ENCODE data around the gene TMCO4.

Gene TMCO4

GRCh38 chr1:19738076-19738475 lies 61.6 kb downstream of the TMCO4 start (continued):
- TF ChIP-seq PRDM2 (tag by site-specific recombination; IDR thresholded peaks at IDR 0.05; ENCODE audit: borderline replicate concordance) (no peak), ZNF747 (tag by site-specific recombination; IDR thresholded peaks at IDR 0.05) (no peak), PRDM6 (tag by site-specific recombination; IDR thresholded peaks at IDR 0.05) (no peak), ZNF510 (tag by site-specific recombination; IDR thresholded peaks at IDR 0.05; ENCODE audit: insufficient replicate concordance) (no peak), ZNF501 (tag by site-specific recombination; IDR thresholded peaks at IDR 0.05) (no peak)

- Histone ChIP-seq H3K9me3 (ENCODE audit: control insufficient read depth, insufficient read depth, low read depth, low read length) (no peaks in the 10 kb centered on the region), H3K4me1 (ENCODE audit: control insufficient read depth, insufficient read depth, low read length) (no peaks in the 10 kb centered on the region), H3K27ac (ENCODE audit: extremely low read depth, low read depth, low read length) (no peak overlapping the region), H3K4me3 (ENCODE audit: low read depth, low read length) (no peak overlapping the region), H3K36me3 (ENCODE audit: control insufficient read depth in 2 of 2, insufficient read depth in 1 of 2, low read length in 2 of 2) (no peaks in the 10 kb centered on the region)
- no peak for TF ChIP-seq ZBTB1 (tag by site-specific recombination; IDR thresholded peaks at IDR 0.05)
- TF ChIP-seq ZNF280C (tag by site-specific recombination; IDR thresholded peaks at IDR 0.05) = no peak
- no peak for TF ChIP-seq ZNF518A (tag by site-specific recombination; conservative IDR thresholded peaks at IDR 0.05; ENCODE audit: low read depth)
- CTCF ChIA-PET = interaction anchor here (0.7 to 1.8 kb wide), 8 partner anchors 9 to 78 kb away, joined by 3 to 7 read pairs (median 4); partner anchors contain the start of gene RNF186
- POLR2A ChIA-PET = no interaction called here
Observed at GRCh38 chr1:19737104-19737825, 62.5 kb downstream of the TMCO4 start.
